Islet precursor cell (in vitro differentiated cells): ENCODE results near the gene SBF1.

Experiments
- DNase-seq: peaks from one replicate; pipeline ENCODE4 v3.0.0-alpha.2; 2018

The SBF1 gene

DNA sequence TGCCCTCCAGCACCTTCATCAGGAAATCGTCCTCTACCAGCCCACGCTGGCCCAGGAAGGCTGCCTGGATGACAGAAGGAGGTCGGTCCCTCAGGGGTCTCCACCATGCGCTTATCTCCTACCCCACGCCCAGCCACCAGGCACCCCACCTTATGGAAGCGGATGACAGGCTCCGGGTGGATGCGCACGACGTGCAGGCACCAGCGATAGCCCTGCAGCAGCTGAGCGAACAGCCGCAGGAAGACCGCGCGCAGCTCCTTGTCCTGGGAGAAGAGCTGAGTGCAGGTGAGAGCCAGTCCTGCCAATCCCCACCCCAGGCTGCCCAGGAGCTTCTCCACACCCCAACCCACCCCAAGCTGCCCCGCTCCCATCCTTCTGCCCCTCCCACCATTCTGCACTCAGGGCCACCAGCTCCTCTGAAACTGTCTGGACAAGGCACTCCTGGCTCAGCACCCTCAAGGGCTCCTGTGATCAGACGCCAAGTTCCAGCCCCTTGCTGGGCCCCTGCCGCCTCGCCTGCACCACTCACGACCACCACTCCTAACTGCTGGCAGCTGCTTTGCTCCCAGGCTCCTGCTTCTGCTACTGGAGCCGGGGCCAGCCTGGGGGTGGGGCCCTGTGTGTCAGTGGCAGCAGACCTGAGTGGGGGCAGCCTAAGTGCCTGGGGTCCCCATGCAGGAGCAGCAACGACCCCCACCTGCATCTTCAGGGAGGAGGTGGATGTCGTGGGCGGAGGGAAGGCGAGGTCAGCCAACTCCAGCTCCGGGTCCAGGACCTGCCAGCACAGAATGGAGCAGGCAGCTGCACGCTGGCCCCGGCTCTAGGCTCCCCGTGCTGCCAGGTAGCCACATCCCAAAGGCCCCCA lies 9.5 kb downstream of the SBF1 start:
- DNase-seq: no peak

DNA sequence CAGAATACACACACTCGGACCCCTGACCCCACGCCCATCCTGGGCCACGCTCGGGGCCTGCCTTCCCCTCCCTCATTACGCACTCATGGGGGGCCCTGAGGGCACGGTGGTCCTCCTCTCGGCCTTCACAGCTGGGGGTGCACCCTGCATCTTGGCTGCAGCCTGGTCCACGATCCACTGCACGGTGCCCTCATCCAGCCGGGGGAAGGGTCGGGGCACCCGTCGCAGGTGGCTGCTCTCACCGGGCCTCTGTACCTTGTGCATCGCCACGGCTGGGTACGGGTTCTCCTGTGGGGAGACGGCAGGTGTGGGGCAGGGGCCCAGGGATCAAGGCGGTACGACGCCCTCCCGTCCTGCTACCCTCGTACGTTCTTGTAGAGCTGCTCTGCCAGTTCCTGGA lies 10.4 kb downstream of the SBF1 start:
- DNase-seq: no peak

DNA sequence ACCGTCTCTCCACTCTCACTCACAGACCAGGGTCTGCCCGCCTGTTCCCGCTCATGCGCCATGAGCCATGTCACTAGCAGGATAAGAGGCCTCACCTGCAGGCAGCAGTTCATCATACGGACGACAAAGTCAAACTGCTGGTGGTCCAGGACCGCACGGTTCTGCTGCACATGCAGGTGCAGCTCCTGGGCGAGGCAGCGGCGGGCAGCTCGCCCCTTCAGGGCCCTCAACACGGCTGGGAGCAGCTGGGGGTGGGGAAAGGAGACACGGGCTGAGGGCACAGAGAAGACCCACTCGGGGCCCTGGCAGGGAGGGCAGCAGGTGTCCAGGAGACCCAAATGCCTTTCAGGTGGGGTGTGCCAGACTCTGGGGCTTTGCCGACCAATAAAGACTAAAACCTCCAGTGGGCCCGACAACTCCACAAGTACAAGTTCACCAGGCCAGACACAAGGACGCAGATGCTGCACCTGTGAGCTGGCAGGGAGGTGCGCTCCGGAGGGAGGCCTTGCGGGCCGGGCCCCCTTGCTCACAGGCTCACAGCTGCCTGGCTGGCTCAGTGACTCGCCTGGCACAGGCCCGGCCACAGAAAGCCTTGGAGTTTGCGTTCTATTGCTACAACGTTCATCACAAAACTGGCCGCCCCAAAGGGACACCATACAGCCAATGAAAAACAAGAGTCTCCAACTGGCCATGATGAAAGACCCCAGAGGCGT lies 11.5 kb downstream of the SBF1 start:
- no peak for DNase-seq

DNA sequence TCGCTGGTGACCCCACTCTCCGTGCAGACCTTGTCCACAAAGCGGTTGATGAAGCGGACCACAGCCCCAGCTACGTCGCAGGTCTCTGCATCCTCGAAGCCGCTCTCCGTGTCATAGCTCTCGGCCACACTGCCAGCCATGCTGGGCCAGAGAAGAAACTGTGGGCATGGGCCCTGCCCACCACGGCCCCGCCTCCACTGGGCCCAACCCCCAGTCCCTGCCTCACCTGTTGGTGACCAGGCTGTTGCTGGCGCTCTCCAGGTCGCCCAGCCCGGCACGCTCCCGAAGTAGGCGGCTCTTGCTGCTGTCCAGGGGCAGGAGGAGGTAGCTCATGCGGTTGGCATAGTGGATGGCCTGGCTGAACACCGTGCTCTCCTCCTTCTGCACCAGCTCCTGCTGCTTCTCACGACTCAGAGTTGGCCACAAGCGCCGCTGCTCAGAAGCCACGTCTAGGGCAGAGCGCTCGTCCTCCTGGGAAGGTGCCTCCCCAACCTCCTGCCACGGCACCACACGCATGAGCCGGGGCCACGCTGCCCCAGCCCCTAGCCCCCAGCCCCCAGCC lies 12.8 kb downstream of the SBF1 start:
- DNase-seq: no peak

DNA sequence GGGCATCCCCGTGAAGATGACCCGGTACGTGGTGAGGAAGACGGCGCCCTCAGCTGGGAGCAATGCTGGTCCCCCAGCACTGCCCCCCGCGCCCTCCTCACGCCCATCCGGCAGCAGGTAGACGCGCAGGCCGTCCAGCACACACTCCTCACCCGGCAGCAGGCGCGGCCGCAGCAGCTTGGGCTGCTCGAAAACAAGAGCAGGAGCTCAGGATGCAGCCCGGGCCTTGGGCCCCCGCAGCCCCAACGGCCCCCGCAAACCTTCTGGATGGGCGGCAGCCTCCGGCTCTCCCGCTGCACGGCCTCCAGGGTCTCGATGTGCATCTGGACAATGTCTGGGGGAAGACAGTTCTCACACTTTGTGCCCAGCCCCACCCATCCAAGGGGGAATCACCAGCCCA lies 13.3 kb downstream of the SBF1 start:
- no peak for DNase-seq

DNA sequence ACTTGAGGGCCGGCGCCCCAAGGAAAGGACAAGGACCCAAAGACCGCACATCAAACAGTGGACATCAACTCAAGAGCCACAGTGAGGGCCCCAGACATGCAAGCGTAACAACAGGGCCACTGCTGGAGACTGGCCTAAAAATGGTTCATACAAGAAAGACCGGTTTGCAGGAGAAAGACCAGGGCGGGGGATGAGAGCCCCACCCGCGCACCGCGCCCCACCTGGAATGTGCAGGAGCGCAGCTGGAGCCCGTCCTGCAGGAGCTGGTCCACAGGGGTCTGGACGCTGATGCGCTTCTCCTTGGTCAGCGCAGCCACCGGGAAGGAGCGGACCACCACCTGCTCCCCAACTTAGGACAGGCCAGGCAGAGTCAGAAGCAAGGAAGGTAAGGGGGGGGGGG lies 13.9 kb downstream of the SBF1 start:
- DNase-seq: no peak

DNA sequence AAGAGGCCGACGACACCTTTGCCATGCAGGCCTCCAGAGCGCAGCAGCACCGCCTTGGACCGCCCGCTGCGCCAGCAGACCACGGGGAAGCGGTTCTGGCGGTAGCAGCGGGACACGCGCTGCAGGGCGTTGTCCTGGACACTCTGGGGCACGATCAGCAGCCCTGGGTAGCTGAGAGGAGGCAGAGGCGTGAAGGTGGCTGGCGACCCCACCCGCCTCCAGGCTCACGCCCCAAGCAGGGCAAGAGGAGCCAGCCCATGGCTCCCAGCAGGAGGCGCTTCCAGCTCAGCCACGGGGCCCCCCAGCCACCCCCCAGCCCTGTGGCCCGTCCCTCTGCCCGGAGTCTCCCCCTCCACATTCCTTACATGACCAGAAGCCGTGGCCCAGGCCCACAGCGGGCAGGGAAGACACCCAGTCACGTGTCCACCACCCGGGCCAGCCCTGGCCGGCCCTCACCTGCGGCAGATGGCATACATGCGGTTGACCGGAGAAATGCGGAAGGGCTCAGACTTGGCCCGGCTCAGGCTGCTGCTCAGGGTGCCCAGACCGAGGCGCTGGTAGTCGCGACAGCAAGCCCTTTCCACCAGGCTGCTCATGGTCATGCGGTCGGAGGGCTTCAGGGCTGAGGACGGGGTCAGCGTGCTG lies 15.2 kb downstream of the SBF1 start:
- DNase-seq: no peak

DNA sequence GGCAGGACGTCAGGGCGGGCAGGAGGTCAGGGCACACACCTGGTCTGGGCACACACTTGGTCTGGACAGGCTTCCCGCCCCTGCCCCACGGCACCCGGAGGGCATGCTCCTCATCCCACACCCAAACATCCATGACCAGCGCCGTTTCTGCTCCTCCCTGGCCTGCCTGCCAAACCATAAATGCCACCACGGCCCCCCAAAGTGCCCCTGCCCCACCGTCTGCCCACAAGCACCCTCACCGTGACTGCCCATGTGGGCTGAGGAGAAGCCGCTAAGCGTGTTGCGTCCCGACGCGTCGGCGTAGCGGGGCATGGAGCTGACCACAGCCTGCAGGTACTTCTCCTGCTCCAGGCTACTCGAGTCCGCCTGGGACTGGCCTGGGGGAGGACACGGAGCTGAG lies 15.8 kb downstream of the SBF1 start:
- DNase-seq: no peak

DNA sequence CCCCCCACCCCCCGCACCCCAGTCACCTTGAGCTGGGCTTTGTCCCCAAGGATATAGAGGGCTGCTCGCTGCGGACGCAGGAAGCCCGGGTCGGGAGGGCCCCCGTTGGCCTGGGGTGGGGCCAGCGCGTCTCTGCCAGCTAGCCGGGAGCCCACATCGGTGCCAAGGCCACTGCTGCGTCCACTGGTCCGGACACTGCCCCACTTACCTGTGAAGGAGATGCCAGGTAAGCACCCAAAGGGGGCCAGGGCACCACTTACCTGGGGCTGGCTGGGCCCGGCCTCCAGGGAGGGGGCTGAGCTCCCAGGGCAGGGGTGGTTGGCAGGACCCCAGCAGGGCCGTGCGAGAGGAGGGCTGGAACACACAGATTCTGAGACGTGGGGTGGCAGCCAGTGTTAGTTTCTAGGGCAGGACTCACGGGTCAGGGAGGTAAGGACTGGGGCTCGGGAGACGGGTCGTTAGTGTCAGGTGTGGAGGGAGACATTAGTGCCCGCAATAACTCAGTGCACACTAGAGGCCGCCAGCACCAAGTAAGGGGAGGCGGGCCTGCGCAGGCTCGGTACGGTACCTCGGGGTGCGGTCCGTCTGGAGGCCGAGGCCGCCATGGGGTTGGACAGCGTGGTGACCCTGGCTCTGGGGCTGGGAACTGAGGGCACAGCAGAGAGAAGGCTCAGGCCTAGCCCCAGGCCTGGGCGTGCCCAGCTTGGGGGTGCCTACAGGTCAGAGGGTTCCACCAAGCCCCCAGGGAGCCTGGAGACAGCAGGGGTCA lies 18.2 kb downstream of the SBF1 start:
- DNase-seq: no peak

DNA sequence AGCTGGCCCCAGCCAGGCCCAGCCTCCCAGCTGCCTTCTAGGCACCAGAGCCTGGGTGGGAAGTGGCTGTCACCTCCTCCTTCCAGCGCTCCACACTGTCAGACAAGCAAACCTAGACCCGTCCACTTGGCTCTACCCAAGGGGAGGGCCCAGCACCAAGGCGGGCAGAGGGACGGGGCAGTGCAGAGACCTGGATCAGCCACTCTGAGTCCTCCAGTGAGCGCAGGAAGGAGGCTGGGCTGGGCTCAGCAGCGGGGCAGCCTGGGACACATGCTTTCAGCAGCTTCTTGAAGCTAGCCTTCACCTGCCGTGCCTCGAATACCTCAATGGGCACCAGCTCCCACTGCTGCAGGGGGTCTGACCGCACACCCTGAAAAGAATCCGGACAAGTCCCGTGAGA lies 18.8 kb downstream of the SBF1 start:
- no peak for DNase-seq

DNA sequence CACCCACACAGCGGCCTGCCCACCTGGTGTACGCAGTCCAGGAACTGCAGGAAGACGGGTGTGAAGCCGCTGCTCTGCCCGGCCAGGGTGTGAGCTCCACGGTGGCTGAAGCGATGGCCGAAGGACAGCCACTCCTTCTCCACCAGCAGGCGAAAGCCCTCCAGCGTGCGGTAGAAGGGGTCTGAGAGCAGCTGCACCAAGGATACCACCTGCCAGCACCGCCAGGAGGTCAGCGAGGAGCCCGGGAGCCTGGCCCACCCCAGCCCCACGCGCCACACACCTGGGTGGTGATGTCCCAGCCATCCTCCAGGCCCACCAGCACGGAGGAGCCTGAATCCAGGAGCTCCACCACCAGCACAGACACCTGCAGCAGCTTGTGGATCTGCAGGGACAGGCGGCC lies 19.6 kb downstream of the SBF1 start:
- no peak for DNase-seq

DNA sequence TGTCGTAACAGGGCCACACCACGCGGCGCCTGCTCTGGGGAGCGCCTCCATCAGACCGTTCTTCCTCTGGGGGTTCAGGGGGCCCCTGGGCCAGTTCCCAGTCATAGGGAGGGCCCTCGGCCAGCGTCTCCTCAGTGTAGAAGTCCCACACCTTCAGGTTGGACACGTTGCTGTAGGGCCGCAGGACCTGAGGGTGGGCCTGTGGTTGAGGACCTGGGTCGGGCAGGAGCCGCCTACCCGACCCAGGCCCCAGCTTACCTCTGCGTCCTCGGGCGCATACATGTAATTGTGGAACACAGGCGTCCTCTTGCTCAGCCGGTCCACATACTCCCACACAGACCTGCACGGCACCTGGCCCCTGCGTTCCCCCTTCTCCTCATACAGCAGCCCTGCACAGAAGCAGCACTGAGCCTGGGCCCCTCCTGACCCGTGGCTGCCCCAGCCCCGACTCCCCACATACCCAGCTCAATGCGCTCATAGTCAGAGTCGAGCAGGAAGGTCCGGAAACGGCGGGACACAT lies 20.2 kb downstream of the SBF1 start:
- no peak for DNase-seq

DNA sequence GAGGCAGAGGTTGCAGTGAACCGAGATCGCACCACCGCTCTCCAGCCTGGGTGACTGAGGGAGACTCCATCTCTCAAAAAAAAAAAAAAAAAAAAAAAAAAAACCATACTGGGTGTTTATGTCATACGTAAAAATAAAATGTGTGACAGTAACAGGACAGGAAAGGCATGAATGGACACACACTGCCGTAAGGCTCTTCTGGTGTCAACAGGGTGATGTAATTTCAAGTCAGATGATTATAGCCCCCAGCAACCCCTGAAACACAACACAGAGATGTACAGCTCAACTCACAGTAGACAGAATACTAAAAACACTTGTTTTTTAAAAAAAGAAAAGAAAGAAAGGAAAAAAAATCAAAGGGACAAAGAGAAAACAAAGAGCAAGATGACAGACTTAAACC lies 22.2 kb downstream of the SBF1 start:
- DNase-seq: no peak

DNA sequence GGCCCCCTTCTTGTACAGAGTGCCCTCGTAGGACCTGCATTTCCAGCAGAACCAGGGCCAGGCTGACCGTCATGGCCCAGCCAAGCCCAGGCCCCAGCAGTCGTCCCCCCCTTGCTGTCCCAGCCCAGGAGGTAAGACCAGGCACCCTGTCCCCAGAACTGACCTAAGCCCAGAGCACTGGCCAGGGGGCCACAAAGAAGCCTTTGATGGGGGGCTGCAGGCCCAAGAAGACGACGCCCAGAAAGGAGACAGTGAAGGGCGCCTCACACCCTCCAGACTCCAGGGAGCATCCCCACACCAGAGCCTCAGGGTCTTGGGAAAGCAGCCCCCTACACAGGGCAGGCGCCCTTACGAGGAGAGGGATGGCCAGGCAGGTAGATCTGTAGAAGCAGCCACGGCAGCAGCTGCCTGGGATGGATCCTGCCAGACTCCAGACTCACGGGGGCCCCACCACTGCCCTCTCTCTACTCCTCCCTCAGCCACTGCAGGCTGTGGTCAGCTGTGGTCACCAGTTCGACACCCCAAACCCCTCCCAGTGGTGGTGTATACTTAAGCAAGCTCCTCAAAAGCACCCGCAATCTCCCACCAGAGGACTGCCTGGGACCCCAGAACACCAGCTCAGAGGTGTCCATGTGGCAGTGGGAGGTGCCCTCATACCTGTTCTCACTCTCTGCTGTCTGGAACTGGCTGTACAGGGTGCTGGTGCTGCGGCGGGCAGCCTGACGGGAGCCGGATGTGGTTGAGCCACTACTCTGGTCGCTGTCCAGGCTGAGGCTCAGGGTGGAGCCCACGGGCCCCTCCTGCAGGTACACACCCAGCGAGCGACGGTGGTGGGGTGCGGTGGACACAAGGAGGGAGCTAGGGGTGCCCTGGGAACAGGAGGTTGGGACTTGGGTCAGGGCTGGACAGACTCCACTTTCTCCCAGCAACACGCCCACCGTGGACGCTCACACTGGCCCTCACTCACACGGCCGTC lies 27.0 kb downstream of the SBF1 start:
- no peak for DNase-seq

DNA sequence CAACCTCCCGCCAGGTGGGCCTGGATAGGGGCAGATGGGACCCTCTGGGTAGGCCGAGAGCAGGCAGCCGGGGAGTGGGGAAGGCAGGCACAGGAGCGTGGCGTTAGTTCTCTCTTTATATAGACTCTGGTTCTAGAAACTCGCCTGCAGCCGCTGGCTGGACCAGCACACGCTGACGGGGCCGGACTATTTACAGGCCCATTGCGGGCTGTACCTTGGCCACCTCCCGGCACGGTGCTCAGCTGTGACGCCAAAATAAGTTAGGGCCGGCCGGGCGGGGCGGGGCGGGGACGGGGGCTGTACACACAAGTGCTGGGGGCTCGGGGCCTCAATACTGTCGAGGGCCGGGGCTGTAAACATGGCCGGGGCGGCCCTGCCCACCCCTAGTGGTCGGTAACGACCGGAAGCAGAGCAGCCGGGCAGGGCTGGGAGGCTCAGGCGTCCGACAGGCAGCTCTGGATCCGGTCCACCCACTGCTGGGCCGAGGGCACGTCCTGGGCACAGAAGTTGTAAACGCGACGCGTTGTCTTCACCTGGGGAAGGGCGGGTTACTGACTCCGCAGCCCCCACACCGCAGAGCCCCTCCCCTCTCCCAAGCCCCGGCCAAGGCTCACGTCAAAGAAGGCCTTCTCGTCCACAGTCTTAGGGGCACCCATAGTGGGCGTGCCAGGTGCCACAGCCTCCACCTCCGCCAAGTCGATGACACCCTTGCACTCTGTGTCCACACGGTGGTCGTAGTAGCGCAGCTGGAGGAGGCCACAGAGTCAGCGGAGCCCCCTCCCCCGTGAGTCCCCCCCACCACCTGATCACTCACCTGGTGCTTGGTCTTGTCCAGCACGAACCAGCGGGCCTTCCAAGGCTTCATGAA lies 27.9 kb downstream of the SBF1 start:
- no peak for DNase-seq

DNA sequence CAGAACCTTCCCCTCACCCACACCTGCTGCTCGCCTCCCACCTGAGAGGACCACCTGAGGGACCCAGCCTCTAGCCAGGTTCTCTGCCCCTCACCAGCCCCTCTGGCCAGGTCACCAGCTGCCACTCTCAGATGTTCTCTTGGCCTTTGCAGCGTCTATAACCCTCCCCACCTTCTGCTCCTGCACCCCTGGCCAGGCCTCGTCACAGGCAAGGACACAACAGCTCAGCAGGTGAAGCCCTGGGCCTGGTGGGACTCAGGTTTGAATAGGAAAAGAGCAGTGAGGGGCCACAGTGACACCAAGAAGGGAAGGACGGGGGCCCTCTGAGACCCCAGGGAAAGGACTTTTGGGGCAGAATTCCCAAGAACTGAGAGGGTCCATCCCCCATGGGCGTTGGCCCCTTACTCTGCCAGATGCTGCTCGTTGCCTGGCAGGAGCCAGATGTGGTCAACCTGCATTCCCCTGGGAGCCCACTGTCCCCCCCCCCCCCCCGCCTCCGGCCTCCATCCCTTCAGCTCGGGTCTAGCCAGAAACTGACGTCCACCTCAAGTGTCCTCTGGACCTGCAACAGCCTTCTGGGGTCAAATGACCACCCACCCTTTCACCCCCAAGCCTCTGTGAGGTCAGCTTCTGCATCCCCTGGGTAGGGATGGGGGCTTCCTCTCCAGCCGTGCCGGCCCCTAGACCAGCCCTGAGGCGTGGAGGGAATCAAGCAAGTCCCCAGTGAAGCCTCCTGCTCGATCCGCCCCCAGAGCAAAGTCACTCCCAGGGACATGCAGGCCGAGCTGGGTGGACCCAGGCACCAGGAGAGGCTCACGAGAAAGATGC lies 28.7 kb downstream of the SBF1 start:
- DNase-seq: no peak

DNA sequence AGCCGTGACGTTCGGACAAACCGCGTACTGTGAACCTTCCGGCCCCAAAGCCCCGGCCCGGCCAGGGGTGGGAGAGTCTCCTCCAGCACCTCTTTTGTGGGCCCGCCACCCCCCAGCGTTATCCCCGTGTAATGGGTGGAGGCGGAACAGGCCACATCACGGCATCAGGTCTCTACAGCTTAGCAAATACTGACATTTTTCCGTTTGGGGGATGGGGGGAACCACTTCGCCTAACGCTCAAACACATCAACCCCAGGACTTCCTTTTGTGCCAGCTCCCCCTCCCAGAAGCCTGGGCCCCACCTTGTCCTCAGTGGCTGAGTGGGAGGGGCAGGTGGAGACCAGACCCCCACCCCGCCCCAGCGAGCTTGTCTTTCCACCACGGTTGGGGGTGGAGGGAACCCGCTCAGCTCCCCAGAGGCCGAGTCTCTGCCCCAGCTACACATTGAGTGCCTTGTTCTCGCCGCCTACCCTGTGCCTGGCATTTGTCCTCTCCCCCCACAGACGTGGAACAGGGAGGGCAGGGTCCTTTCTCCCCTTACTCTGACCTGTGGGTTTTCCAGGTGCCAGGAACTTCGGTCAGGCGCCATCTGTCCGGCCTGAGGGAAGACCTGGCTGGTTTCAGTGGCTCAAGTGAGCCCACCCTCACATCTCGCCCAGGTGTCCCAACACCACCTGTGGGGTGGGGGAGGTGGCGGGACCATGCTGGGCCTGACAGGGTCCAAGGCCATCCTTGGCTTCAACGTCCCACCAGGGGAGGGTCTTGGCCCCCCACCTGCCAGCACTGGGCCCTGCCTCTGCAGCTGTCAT lies 29.6 kb downstream of the SBF1 start:
- no peak for DNase-seq

DNA sequence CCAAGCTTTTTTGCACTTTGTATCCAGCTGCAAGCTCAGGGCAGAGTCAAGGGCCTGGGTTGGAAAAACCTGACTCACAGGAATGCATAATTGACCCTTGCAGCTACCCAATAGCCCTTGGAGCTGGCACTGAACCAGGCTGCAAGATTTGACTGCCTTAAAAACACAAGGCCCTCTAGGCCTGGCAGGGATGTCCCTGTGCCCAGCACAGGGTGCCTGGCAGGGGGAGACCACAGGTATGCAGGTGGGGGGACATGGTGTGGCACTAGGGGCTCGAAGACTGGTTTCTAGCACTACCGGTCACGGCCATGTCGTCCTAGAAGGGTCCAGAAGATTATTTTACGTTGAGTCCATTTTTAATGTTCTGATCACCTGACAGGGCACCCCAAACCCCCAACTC lies 30.2 kb downstream of the SBF1 start:
- DNase-seq: no peak
